ENCODE measurements around the gene STRA6.

DNA sequence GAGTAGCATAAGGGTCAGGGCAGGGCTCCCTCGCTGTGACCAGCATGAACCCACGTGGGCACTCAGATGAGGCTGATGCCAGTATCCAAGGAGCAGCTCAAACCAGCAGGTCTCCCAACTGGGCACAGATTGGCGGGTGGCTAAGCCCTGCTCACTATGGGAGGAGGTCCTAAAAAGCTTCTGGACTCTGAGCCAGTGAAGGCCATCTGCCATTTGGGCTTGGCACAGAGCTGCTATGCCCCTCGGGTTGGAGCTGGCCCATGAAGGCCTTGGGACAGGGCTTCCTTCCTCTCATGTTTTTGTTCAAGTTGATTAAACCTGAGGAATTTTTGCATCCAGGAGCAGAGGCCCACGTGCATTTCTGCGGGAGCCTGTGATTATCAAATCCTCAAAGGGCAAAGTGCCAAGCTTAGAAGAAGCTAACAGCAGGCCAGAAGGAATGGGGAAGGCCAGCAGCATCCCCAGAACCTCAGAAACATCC, 4.3 kb upstream of the STRA6 start:
- TF ChIP-seq ZNF384 (IDR thresholded peaks at IDR 0.05) (no peak), SP1 (IDR thresholded peaks at IDR 0.05) (no peak), CTBP1 (IDR thresholded peaks at IDR 0.05; ENCODE audit: borderline replicate concordance) (no peak), TARDBP (IDR thresholded peaks at IDR 0.05) (no peak), HDGF (IDR thresholded peaks at IDR 0.05; ENCODE audit: borderline replicate concordance) (no peak), BHLHE40 (IDR thresholded peaks at IDR 0.05; ENCODE audit: borderline replicate concordance) (no peak), ARNT (IDR thresholded peaks at IDR 0.05) (no peak), ELF4 (IDR thresholded peaks at IDR 0.05) (no peak), FOXM1 (IDR thresholded peaks at IDR 0.05; ENCODE audit: borderline replicate concordance) (no peak), FOXK2 (IDR thresholded peaks at IDR 0.05) (no peak), FOXA1 (IDR thresholded peaks at IDR 0.05) (no peak)
- TF ChIP-seq, protein P1, sequence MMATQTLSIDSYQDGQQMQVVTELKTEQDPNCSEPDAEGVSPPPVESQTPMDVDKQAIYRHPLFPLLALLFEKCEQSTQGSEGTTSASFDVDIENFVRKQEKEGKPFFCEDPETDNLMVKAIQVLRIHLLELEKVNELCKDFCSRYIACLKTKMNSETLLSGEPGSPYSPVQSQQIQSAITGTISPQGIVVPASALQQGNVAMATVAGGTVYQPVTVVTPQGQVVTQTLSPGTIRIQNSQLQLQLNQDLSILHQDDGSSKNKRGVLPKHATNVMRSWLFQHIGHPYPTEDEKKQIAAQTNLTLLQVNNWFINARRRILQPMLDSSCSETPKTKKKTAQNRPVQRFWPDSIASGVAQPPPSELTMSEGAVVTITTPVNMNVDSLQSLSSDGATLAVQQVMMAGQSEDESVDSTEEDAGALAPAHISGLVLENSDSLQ (IDR thresholded peaks at IDR 0.05): no peak
